Neuron (in vitro differentiated cells): Measurements from ENCODE around the gene ATRAID.

Experiments used
- H2AFZ ChIP-seq: one replicate; pipeline ENCODE4 v1.6.1; 2013; ENCODE audit warnings: low read depth, mild to moderate bottlenecking, inconsistent platforms, low read length, moderate library complexity
- H3K27me3 ChIP-seq: one replicate; pipeline ENCODE4 v1.6.1; 2013; ENCODE audit warnings: low read length; ENCODE audit not compliant: insufficient read depth
- H3K36me3 ChIP-seq: one replicate; pipeline ENCODE4 v1.6.1; 2013; ENCODE audit warnings: low read length; ENCODE audit not compliant: insufficient read depth
- H3K4me1 ChIP-seq: one replicate; pipeline ENCODE4 v1.6.1; 2013; ENCODE audit warnings: low read length; ENCODE audit not compliant: insufficient read depth
- H3K4me3 ChIP-seq: 2 replicates; pipeline ENCODE4 v1.5.1; 2013; ENCODE audit warnings: mild to moderate bottlenecking, low read length, moderate library complexity
- H3K9me3 ChIP-seq: one replicate; pipeline ENCODE4 v1.6.1; 2013; ENCODE audit warnings: low read length

The ATRAID gene

GRCh38 chr2:27240406-27240805, 28.6 kb downstream of the ATRAID start:
- Histone ChIP-seq H3K9me3 (no peaks in the 10 kb centered on the region), H3K27me3 (no peaks in the 10 kb centered on the region), H3K4me3 (no peak overlapping the region), H2AFZ (no peak overlapping the region), H3K4me1 (no peaks in the 10 kb centered on the region), H3K36me3 (peaks cover 88% of the 10 kb centered on the region)

GRCh38 chr2:27241761-27242613, 30.1 kb downstream of the ATRAID start:
- Histone ChIP-seq H3K27me3 (no peaks in the 10 kb centered on the region), H2AFZ (no peak overlapping the region), H3K4me3 (no peak overlapping the region), H3K36me3 (peaks cover 72% of the 10 kb centered on the region), H3K4me1 (no peaks in the 10 kb centered on the region), H3K9me3 (no peaks in the 10 kb centered on the region)

- H2AFZ ChIP-seq: no peak overlapping the region
- H3K4me3 ChIP-seq: no peak overlapping the region
- H3K9me3 ChIP-seq: no peaks in the 10 kb centered on the region
- H3K27me3 ChIP-seq: no peaks in the 10 kb centered on the region
- no peaks in the 10 kb centered on the region for H3K4me1 ChIP-seq
- peaks cover 67% of the 10 kb centered on the region for H3K36me3 ChIP-seq
Measured at GRCh38 chr2:27242614-27242951, 30.7 kb downstream of the ATRAID start.

- Histone ChIP-seq H3K9me3 (no peaks in the 10 kb centered on the region), H2AFZ (no peak overlapping the region), H3K4me3 (no peak overlapping the region), H3K4me1 (no peaks in the 10 kb centered on the region), H3K36me3 (peaks cover 57% of the 10 kb centered on the region), H3K27me3 (no peaks in the 10 kb centered on the region)
Measured at GRCh38 chr2:27243391-27244130, 31.7 kb downstream of the ATRAID start.

- H3K9me3 ChIP-seq: no peaks in the 10 kb centered on the region
- no peak overlapping the region for H3K4me3 ChIP-seq
- H3K27me3 ChIP-seq: no peaks in the 10 kb centered on the region
- no peaks in the 10 kb centered on the region for H3K4me1 ChIP-seq
- no peak overlapping the region for H2AFZ ChIP-seq
- H3K36me3 ChIP-seq: peaks cover 45% of the 10 kb centered on the region
Measured at GRCh38 chr2:27245116-27245515, 33.3 kb downstream of the ATRAID start.

- no peaks in the 10 kb centered on the region for H3K9me3 ChIP-seq
- no peaks in the 10 kb centered on the region for H3K27me3 ChIP-seq
- H3K36me3 ChIP-seq: peaks cover 40% of the 10 kb centered on the region
- peaks cover 4% of the 10 kb centered on the region for H3K4me1 ChIP-seq
- H3K4me3 ChIP-seq: no peak overlapping the region
- H2AFZ ChIP-seq: no peak overlapping the region
Measured at GRCh38 chr2:27245626-27246025, 33.8 kb downstream of the ATRAID start.

GRCh38 chr2:27247893-27248292, 36.1 kb downstream of the ATRAID start:
- H3K4me3 ChIP-seq: no peak overlapping the region
- H2AFZ ChIP-seq: no peak overlapping the region
- H3K36me3 ChIP-seq: peaks cover 17% of the 10 kb centered on the region
- H3K4me1 ChIP-seq: peaks cover 4% of the 10 kb centered on the region
- H3K9me3 ChIP-seq: no peaks in the 10 kb centered on the region
- H3K27me3 ChIP-seq: peaks cover 12% of the 10 kb centered on the region

GRCh38 chr2:27249159-27249890, 37.5 kb downstream of the ATRAID start:
- H3K9me3 ChIP-seq: no peaks in the 10 kb centered on the region
- H3K4me1 ChIP-seq: peaks cover 4% of the 10 kb centered on the region
- H3K36me3 ChIP-seq: peaks cover 3% of the 10 kb centered on the region
- H3K27me3 ChIP-seq: peaks cover 16% of the 10 kb centered on the region
- H2AFZ ChIP-seq: no peak overlapping the region
- no peak overlapping the region for H3K4me3 ChIP-seq

GRCh38 chr2:27249891-27250651, 38.2 kb downstream of the ATRAID start:
- H3K27me3 ChIP-seq: peaks cover 20% of the 10 kb centered on the region
- peak overlapping the region; percentile 41 for H2AFZ ChIP-seq
- H3K4me1 ChIP-seq: peaks cover 4% of the 10 kb centered on the region
- H3K36me3 ChIP-seq: no peaks in the 10 kb centered on the region
- H3K4me3 ChIP-seq: peak overlapping the region; percentile 2
- H3K9me3 ChIP-seq: no peaks in the 10 kb centered on the region

GRCh38 chr2:27250652-27251379, 39.0 kb downstream of the ATRAID start:
- Histone ChIP-seq H3K36me3 (no peaks in the 10 kb centered on the region), H3K4me1 (peaks cover 4% of the 10 kb centered on the region), H3K4me3 (peak overlapping the region; percentile 2), H3K27me3 (peaks cover 26% of the 10 kb centered on the region), H3K9me3 (no peaks in the 10 kb centered on the region), H2AFZ (peak overlapping the region; percentile 41)

GRCh38 chr2:27251766-27252165, 39.9 kb downstream of the ATRAID start:
- H3K4me3 ChIP-seq: no peak overlapping the region
- no peaks in the 10 kb centered on the region for H3K9me3 ChIP-seq

GRCh38 chr2:27255187-27255586, 43.3 kb downstream of the ATRAID start:
- Histone ChIP-seq H2AFZ (no peak overlapping the region), H3K4me3 (no peak overlapping the region), H3K36me3 (no peaks in the 10 kb centered on the region), H3K4me1 (peaks cover 4% of the 10 kb centered on the region), H3K9me3 (no peaks in the 10 kb centered on the region), H3K27me3 (peaks cover 63% of the 10 kb centered on the region)

More at GRCh38 chr2:27251766-27252165, 39.9 kb downstream of the ATRAID start:
- Histone ChIP-seq H2AFZ (no peak overlapping the region), H3K36me3 (no peaks in the 10 kb centered on the region), H3K27me3 (peaks cover 35% of the 10 kb centered on the region), H3K4me1 (peaks cover 4% of the 10 kb centered on the region)
